Liver (tissue), 3 donors: ENCODE results near the gene SMIM29.

ENCODE experiments used
- GABPA ChIP-seq, 2 donors: IDR thresholded peaks in 1 of 2; conservative IDR thresholded peaks in 1 of 2; 2 replicates each; pipeline ENCODE4 v1.6.1; 2016; ENCODE audit warnings: antibody characterized with exemption in 2 of 2, mild to moderate bottlenecking in 1 of 2, moderate library complexity in 1 of 2
- JUND ChIP-seq, 2 donors: IDR thresholded peaks; 2 replicates each; pipeline ENCODE4 v1.6.1; 2016; ENCODE audit warnings: antibody characterized with exemption in 2 of 2
- REST ChIP-seq: IDR thresholded peaks from 2 replicates; pipeline ENCODE4 v1.6.1; 2016; ENCODE audit warnings: antibody characterized with exemption, mild to moderate bottlenecking
- TAF1 ChIP-seq: conservative IDR thresholded peaks from 2 replicates; pipeline ENCODE4 v1.6.1; 2016; ENCODE audit warnings: antibody characterized with exemption, mild to moderate bottlenecking
- TF ChIP-seq, protein P1 (sequence below): IDR thresholded peaks from 2 replicates; pipeline ENCODE4 v1.6.1; 2016; ENCODE audit warnings: antibody characterized with exemption
- TF ChIP-seq, protein P2 (sequence below): fragments of 150-350 bp; IDR thresholded peaks from 2 replicates; pipeline ENCODE4 v1.5.1; 2017; ENCODE audit warnings: improper control_type of control experiment, low read depth, low read length; ENCODE audit not compliant: missing input control
- donor health status: healthy.
- donor health status: healthy.

DNA sequence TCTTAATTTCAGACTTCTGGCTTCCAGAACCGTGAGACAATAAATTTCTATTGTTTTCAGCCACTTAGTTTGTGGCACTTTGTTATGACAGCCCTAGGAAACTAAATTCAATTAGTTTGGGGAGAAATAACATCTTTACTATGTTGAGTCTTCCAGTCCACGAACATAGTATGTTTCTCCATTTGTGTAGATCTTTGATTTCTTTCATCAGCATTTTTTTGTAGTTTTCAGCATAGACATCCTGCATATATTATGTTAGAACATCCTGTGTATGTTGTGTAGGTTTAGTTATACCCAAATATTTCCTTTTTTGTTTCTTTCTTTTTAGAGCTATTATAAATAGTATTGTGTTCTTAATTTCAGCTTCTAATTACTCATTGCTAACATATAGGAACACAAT lies 30.1 kb downstream of the SMIM29 start:
- TF ChIP-seq, protein P1, sequence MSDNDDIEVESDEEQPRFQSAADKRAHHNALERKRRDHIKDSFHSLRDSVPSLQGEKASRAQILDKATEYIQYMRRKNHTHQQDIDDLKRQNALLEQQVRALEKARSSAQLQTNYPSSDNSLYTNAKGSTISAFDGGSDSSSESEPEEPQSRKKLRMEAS = no peak
- TF ChIP-seq, protein P2, sequence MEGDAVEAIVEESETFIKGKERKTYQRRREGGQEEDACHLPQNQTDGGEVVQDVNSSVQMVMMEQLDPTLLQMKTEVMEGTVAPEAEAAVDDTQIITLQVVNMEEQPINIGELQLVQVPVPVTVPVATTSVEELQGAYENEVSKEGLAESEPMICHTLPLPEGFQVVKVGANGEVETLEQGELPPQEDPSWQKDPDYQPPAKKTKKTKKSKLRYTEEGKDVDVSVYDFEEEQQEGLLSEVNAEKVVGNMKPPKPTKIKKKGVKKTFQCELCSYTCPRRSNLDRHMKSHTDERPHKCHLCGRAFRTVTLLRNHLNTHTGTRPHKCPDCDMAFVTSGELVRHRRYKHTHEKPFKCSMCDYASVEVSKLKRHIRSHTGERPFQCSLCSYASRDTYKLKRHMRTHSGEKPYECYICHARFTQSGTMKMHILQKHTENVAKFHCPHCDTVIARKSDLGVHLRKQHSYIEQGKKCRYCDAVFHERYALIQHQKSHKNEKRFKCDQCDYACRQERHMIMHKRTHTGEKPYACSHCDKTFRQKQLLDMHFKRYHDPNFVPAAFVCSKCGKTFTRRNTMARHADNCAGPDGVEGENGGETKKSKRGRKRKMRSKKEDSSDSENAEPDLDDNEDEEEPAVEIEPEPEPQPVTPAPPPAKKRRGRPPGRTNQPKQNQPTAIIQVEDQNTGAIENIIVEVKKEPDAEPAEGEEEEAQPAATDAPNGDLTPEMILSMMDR = no peak
- no peak for TF ChIP-seq GABPA (IDR thresholded peaks at IDR 0.05 in 1 of 2, conservative IDR thresholded peaks at IDR 0.05 in 1 of 2)
- TF ChIP-seq JUND (IDR thresholded peaks at IDR 0.05) = no peak
- TF ChIP-seq REST = no peak
- no peak for TF ChIP-seq TAF1
